Stimulated activated CD8-positive, alpha-beta memory T cell treated with anti-CD3 and anti-CD28 coated beads, Interleukin-15, amount 100 ng/mL, for 4 hours (primary cell): Measurements from ENCODE around the gene RPL6.
"Not testable (repeated sequence)": the region's sequence is repeated elsewhere in the genome, so short reads cannot be mapped to it uniquely, and the experiment has no call there.

Experiments used
- DNase-seq, 2 donors: peaks; one replicate each; pipeline ENCODE4 v3.0.0-alpha.2; 2020; ENCODE audit warnings: low read depth in 2 of 2

RPL6 gene

GRCh38 chr12:112409064-112409905 is at the start of gene RPL6:
Gene RPL6 (minus strand): TSS chr12:112409605. CDS start chr12:112408656, 949 bp downstream.
- DNase-seq = peak; percentile 53 to 66

GRCh38 chr12:112458751-112459150 is 49.3 kb upstream of the RPL6 start:
- no peak for DNase-seq

GRCh38 chr12:112458330-112458729 is 48.9 kb upstream of the RPL6 start:
- DNase-seq = no peak

- DNase-seq = not testable (repeated sequence)
Measured at GRCh38 chr12:112457142-112457541, 47.7 kb upstream of the RPL6 start.

GRCh38 chr12:112456029-112456428 is 46.6 kb upstream of the RPL6 start:
- DNase-seq = no peak

- no peak for DNase-seq
Measured at GRCh38 chr12:112450725-112451124, 41.3 kb upstream of the RPL6 start.

- not testable (repeated sequence) for DNase-seq
Measured at GRCh38 chr12:112448165-112448564, 38.8 kb upstream of the RPL6 start.

GRCh38 chr12:112447106-112447505 is 37.7 kb upstream of the RPL6 start:
- DNase-seq = no peak

GRCh38 chr12:112446008-112446725 is 36.8 kb upstream of the RPL6 start:
- no peak for DNase-seq

GRCh38 chr12:112443916-112444315 is 34.5 kb upstream of the RPL6 start:
- DNase-seq = no peak

GRCh38 chr12:112440653-112441052 is 31.2 kb upstream of the RPL6 start:
- not testable (repeated sequence) for DNase-seq

- DNase-seq = no peak
Measured at GRCh38 chr12:112439769-112440168, 30.4 kb upstream of the RPL6 start.

GRCh38 chr12:112438645-112439044 is 29.2 kb upstream of the RPL6 start:
- DNase-seq = not testable (repeated sequence)

- no peak for DNase-seq
Measured at GRCh38 chr12:112433551-112433950, 24.1 kb upstream of the RPL6 start.

- no peak for DNase-seq
Measured at GRCh38 chr12:112431965-112432364, 22.6 kb upstream of the RPL6 start.

- no peak for DNase-seq
Measured at GRCh38 chr12:112430929-112431328, 21.5 kb upstream of the RPL6 start.

- no peak for DNase-seq
Measured at GRCh38 chr12:112427760-112428159, 18.4 kb upstream of the RPL6 start.

GRCh38 chr12:112425582-112426382 is 16.4 kb upstream of the RPL6 start:
- no peak for DNase-seq

GRCh38 chr12:112424126-112424525 is 14.7 kb upstream of the RPL6 start:
- no peak for DNase-seq

GRCh38 chr12:112422531-112422930 is 13.1 kb upstream of the RPL6 start:
- DNase-seq = no peak

GRCh38 chr12:112421363-112421762 is 12.0 kb upstream of the RPL6 start:
- no peak for DNase-seq

GRCh38 chr12:112420740-112421139 is 11.3 kb upstream of the RPL6 start:
- no peak for DNase-seq
